ENCODE measurements around the gene SEL1L2. TPM values are rescaled to one million over a fixed set of nuclear protein-coding genes. Genes with fewer than 3 reads are reported as not detected.

SEL1L2 gene
- polyA plus RNA-seq, 1 experiment = not detected

DNA sequence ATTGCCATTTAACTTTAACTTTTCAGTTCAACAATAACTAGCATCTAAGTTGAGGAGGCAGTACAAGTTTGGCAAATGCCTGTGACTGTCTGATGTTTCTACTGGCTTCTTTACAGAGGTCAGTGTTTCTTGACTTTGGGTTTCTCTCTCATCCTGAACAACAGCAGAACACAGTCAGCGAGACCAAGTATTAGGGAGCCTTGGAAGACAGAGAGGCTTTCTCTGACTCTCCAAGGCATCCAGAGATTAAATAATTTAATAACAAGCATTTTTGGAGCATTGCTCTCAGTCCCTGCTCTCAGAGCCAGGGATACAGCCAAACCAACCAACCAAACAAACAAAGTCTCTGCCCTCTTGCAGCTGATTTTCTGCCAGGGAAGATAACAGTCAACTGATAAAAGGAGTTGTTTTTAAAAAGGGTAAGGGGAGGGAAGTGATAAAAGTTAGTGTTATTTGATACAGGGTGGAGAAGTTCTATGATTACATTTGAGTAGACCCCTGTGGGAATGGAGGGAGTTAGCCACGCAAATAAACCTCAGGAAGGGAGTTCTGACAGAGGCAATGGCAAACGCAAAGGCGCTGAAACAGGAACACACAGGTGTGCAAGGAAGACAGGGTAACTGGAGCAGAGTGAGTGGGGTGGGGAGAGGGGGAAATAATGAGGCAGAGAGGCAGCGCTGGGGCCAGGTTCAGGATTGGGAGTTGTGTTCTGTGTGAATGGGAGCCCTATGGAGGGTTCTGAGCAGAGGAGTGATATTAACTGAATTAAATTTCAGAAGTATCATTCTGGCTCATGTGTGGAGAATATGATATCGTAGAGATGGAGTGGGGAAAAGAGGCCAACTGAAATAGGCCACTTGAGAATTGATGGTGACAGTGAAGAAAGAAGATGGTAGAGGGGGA lies 55.2 kb downstream of the SEL1L2 start:
- no peak for TF ChIP-seq CTCF (IDR thresholded peaks at IDR 0.05; ENCODE audit: low read depth, low read length)
- H3K9me3 ChIP-seq (ENCODE audit: control insufficient read depth, insufficient read depth, low read length) = peaks cover 9% of the 10 kb centered on the region
- H3K4me3 ChIP-seq (ENCODE audit: low read depth, low read length) = no peak overlapping the region
- DNase-seq (ENCODE audit: low read depth, low spot score) = no peak
- H3K27me3 ChIP-seq (ENCODE audit: control insufficient read depth, insufficient read depth, low read length) = no peaks in the 10 kb centered on the region
- CTCF ChIA-PET = no interaction called here
- H3K27ac ChIP-seq (ENCODE audit: low read depth, low read length) = no peak overlapping the region
- POLR2A ChIA-PET = no interaction called here

DNA sequence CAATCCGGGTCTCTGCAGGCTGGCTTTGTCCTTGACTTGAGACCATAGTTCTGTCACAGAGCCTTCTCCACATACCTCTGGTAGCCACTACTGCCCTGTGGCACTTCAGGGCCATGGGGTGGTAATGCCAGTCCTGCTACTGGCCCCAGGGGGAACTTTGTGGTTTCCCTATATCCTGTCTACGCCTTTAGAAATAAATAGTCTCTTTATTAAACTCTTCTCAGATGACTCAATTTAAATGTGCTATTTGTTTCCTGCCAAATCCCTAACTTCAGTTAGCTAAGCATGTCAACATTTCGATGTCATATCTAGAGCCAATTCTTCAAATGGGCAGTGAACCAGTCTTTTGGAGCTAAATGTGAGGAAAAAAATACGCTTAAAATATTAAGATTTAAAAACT lies 60.1 kb downstream of the SEL1L2 start:
- ChIA-PET CTCF (no interaction called here), POLR2A (no interaction called here)
- no peaks in the 10 kb centered on the region for H3K27me3 ChIP-seq (ENCODE audit: control insufficient read depth, insufficient read depth, low read length)
- H3K4me3 ChIP-seq (ENCODE audit: low read depth, low read length) = no peak overlapping the region
- H3K9me3 ChIP-seq (ENCODE audit: control insufficient read depth, insufficient read depth, low read length) = peaks cover 18% of the 10 kb centered on the region
- no peak for TF ChIP-seq CTCF (IDR thresholded peaks at IDR 0.05; ENCODE audit: low read depth, low read length)
- DNase-seq (ENCODE audit: low read depth, low spot score) = no peak
- no peak overlapping the region for H3K27ac ChIP-seq (ENCODE audit: low read depth, low read length)

GRCh38 chr20:13929836-13930235 lies 60.6 kb downstream of the SEL1L2 start:
- ChIA-PET POLR2A (no interaction called here), CTCF (no interaction called here)
- no peak for DNase-seq (ENCODE audit: low read depth, low spot score)
- Histone ChIP-seq H3K9me3 (ENCODE audit: control insufficient read depth, insufficient read depth, low read length) (peaks cover 18% of the 10 kb centered on the region), H3K27me3 (ENCODE audit: control insufficient read depth, insufficient read depth, low read length) (no peaks in the 10 kb centered on the region), H3K27ac (ENCODE audit: low read depth, low read length) (no peak overlapping the region), H3K4me3 (ENCODE audit: low read depth, low read length) (no peak overlapping the region)
- no peak for TF ChIP-seq CTCF (IDR thresholded peaks at IDR 0.05; ENCODE audit: low read depth, low read length)

DNA sequence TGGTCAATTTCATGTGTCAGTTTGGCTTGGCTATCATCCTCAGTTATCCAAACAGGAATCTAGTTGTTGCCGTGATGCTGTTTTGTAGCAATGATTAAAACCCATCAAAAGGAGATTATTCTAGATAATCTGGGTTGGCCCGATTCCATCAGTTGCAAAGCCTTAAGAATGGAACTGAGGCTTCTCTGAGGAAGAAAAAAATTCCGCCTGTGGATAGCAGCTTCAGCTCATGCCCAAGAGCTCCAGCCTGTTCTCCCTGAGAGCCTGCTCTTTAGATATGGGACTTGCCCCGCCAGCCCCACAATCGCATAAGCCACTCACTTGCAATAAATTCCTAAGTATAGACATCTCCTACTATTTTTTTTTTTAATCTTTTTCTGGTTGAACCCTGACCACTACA lies 61.5 kb downstream of the SEL1L2 start:
- H3K27ac ChIP-seq (ENCODE audit: low read depth, low read length) = no peak overlapping the region
- H3K9me3 ChIP-seq (ENCODE audit: control insufficient read depth, insufficient read depth, low read length) = peaks cover 18% of the 10 kb centered on the region
- POLR2A ChIA-PET = no interaction called here
- CTCF ChIA-PET = no interaction called here
- DNase-seq (ENCODE audit: low read depth, low spot score) = no peak
- no peak for TF ChIP-seq CTCF (IDR thresholded peaks at IDR 0.05; ENCODE audit: low read depth, low read length)
- H3K27me3 ChIP-seq (ENCODE audit: control insufficient read depth, insufficient read depth, low read length) = no peaks in the 10 kb centered on the region
- no peak overlapping the region for H3K4me3 ChIP-seq (ENCODE audit: low read depth, low read length)

- H3K27ac ChIP-seq (ENCODE audit: low read depth, low read length) = no peak overlapping the region
- CTCF ChIA-PET = no interaction called here
- H3K27me3 ChIP-seq (ENCODE audit: control insufficient read depth, insufficient read depth, low read length) = no peaks in the 10 kb centered on the region
- POLR2A ChIA-PET = no interaction called here
- no peak for DNase-seq (ENCODE audit: low read depth, low spot score)
- no peak overlapping the region for H3K4me3 ChIP-seq (ENCODE audit: low read depth, low read length)
- H3K9me3 ChIP-seq (ENCODE audit: control insufficient read depth, insufficient read depth, low read length) = peaks cover 18% of the 10 kb centered on the region
- TF ChIP-seq CTCF (IDR thresholded peaks at IDR 0.05; ENCODE audit: low read depth, low read length) = no peak
These were observed 63.2 kb downstream of the SEL1L2 start for GRCh38 chr20:13927171-13927570.

All from AG04450 (cell line).